SK-N-SH (cell line): ENCODE data around the gene SPANXN2. TPM values are rescaled to one million over a fixed set of nuclear protein-coding genes. Genes with fewer than 3 reads are reported as not detected.

ENCODE experiments used
- CTCF ChIA-PET: fragments of 300-600, 350-600 bp; formaldehyde crosslinking; extraction: SDS; loops from one replicate; lab custom pipeline; 2021; lab: Yijun Ruan, JAX
- POLR2A ChIA-PET: fragments of 350-600 bp; sonication (Branson Sonifier 250); formaldehyde crosslinking; extraction: SDS; loops from one replicate; lab custom pipeline; 2020; ENCODE audit warnings: antibody characterized with exemption, inconsistent platforms; lab: Yijun Ruan, JAX
- DNase-seq: peaks from one replicate; pipeline ENCODE4 v3.0.0; 2012
- H2AFZ ChIP-seq: fragments of 200-600 bp; sonication (generic); 2 replicates; pipeline ENCODE4 v1.8.1; 2016; ENCODE audit warnings: antibody characterized with exemption, mild to moderate bottlenecking, low read depth
- H3F3A ChIP-seq: fragments of 200-600 bp; sonication (generic); replicated peaks from 2 replicates; pipeline ENCODE3; 2016; ENCODE audit warnings: antibody characterized with exemption, mild to moderate bottlenecking; ENCODE audit not compliant: insufficient read depth
- H3K27ac ChIP-seq, 2 experiments: fragments of 200-500 bp in 1 of 2; fragments of 200-600 bp in 1 of 2; sonication (Bioruptor generic) in 1 of 2; sonication (generic), shearing (Covaris generic) in 1 of 2; 2 replicates each; pipeline versions ENCODE4 v1.5.1 to v1.6.1; 2014 to 2016; ENCODE audit warnings: low read depth in 2 of 2, inconsistent platforms in 1 of 2, low read length in 1 of 2, mild to moderate bottlenecking in 1 of 2, mixed read lengths in 1 of 2
- H3K27me3 ChIP-seq: fragments of 200-600 bp; sonication (generic), shearing (Covaris generic); 2 replicates; pipeline ENCODE4 v1.6.1; 2016; ENCODE audit warnings: mixed run types; ENCODE audit not compliant: insufficient read depth
- H3K36me3 ChIP-seq, 2 experiments: fragments of 200-500 bp in 1 of 2; fragments of 200-600 bp in 1 of 2; sonication (Bioruptor generic) in 1 of 2; sonication (generic) in 1 of 2; replicated peaks in 1 of 2; 2 replicates each; pipeline versions ENCODE3 to v1.5.1; 2014 to 2016; ENCODE audit warnings: low read length in 1 of 2, mild to moderate bottlenecking in 1 of 2; ENCODE audit not compliant: insufficient read depth in 2 of 2, control insufficient read depth in 1 of 2
- H3K4me1 ChIP-seq, 2 experiments: fragments of 200-500 bp in 1 of 2; fragments of 200-600 bp in 1 of 2; sonication (Bioruptor generic) in 1 of 2; sonication (generic), shearing (Covaris generic) in 1 of 2; 2 replicates each; pipeline versions ENCODE4 v1.5.1 to v1.6.1; 2014 to 2016; ENCODE audit warnings: low read depth in 1 of 2, low read length in 1 of 2, mixed run types in 1 of 2; ENCODE audit not compliant: insufficient read depth in 2 of 2, control insufficient read depth in 1 of 2
- H3K4me2 ChIP-seq: fragments of 200-600 bp; sonication (generic), shearing (Covaris generic); 2 replicates; pipeline ENCODE4 v1.6.1; 2017; ENCODE audit warnings: mixed run types
- H3K4me3 ChIP-seq, 2 experiments: fragments of 200-500 bp in 1 of 2; fragments of 200-600 bp in 1 of 2; sonication (Bioruptor generic) in 1 of 2; sonication (generic), shearing (Covaris generic) in 1 of 2; 2 replicates each; pipeline versions ENCODE4 v1.5.1 to v1.8.1; 2014 to 2016; ENCODE audit warnings: low read depth in 2 of 2, inconsistent platforms in 1 of 2, low read length in 1 of 2, mild to moderate bottlenecking in 1 of 2, mixed read lengths in 1 of 2, moderate library complexity in 1 of 2
- H3K79me2 ChIP-seq: fragments of 200-600 bp; sonication (generic); 2 replicates; pipeline ENCODE4 v1.8.1; 2017; ENCODE audit warnings: mild to moderate bottlenecking; ENCODE audit not compliant: insufficient read depth
- H3K9ac ChIP-seq: fragments of 200-600 bp; sonication (generic); 2 replicates; pipeline ENCODE4 v1.6.1; 2017; ENCODE audit warnings: mixed run types
- H3K9me2 ChIP-seq: fragments of 200-600 bp; sonication (generic); 2 replicates; pipeline ENCODE4 v1.6.1; 2017; ENCODE audit warnings: mixed run types
- H3K9me3 ChIP-seq: fragments of 200-600 bp; sonication (generic); 2 replicates; pipeline ENCODE4 v1.6.1; 2017; ENCODE audit warnings: mixed run types, mild to moderate bottlenecking, moderate library complexity
- H4K20me1 ChIP-seq: fragments of 200-600 bp; sonication (generic); 2 replicates; pipeline ENCODE4 v1.6.1; 2017; ENCODE audit warnings: mild to moderate bottlenecking, mixed run types; ENCODE audit not compliant: insufficient read depth
- CHD2 ChIP-seq: fragments of 150-350 bp; IDR thresholded peaks from 2 replicates; pipeline ENCODE4 v1.6.1; 2018; ENCODE audit warnings: low read length; ENCODE audit not compliant: partially characterized antibody
- CTCF ChIP-seq: fragments of 200-600 bp; sonication (generic); IDR thresholded peaks from 2 replicates; pipeline ENCODE4 v1.6.1; 2017; ENCODE audit warnings: antibody characterized with exemption, mild to moderate bottlenecking, moderate library complexity
- EZH2phosphoT487 ChIP-seq: fragments of 200-600 bp; sonication (generic); IDR thresholded peaks from 2 replicates; pipeline ENCODE4 v1.6.1; 2017; ENCODE audit warnings: low read depth, mixed run types, mild to moderate bottlenecking, antibody characterized with exemption, moderate library complexity, borderline replicate concordance
- FOXJ3 ChIP-seq: sonication (generic); formaldehyde crosslinking; IDR thresholded peaks from 2 replicates; pipeline ENCODE4 v1.5.1; 2020; ENCODE audit warnings: mild to moderate bottlenecking, missing genetic modification reagents
- FOXM1 ChIP-seq: IDR thresholded peaks from 2 replicates; pipeline ENCODE4 v1.4.0; 2012; ENCODE audit warnings: low read depth, mild to moderate bottlenecking
- IRF3 ChIP-seq: fragments of 150-350 bp; IDR thresholded peaks from 2 replicates; pipeline ENCODE4 v1.6.1; 2016; ENCODE audit warnings: mild to moderate bottlenecking, low read depth, low read length
- MAX ChIP-seq: IDR thresholded peaks from 2 replicates; pipeline ENCODE4 v1.4.0; 2012; ENCODE audit warnings: low read depth
- MEF2A ChIP-seq: IDR thresholded peaks from 2 replicates; pipeline ENCODE4 v1.4.0; 2012; ENCODE audit warnings: low read depth, borderline replicate concordance
- RAD21 ChIP-seq: IDR thresholded peaks from 2 replicates; pipeline ENCODE4 v1.6.1; 2012; ENCODE audit warnings: mild to moderate bottlenecking, low read length
- RCOR1 ChIP-seq: fragments of 150-350 bp; IDR thresholded peaks from 2 replicates; pipeline ENCODE4 v1.6.1; 2017; ENCODE audit warnings: antibody characterized with exemption, low read length
- RXRA ChIP-seq: IDR thresholded peaks from 2 replicates; pipeline ENCODE4 v1.4.0; 2012; ENCODE audit warnings: low read depth, mild to moderate bottlenecking, borderline replicate concordance
- SIN3A ChIP-seq: IDR thresholded peaks from 2 replicates; pipeline ENCODE4 v1.6.1; 2012; ENCODE audit warnings: low read depth, mild to moderate bottlenecking, low read length, moderate library complexity, borderline replicate concordance
- SMC3 ChIP-seq: IDR thresholded peaks from 2 replicates; pipeline ENCODE4 v1.6.1; 2012; ENCODE audit warnings: low read depth, low read length, improper control_type of control experiment
- TCF12 ChIP-seq: IDR thresholded peaks from 2 replicates; pipeline ENCODE4 v1.4.0; 2012
- USF2 ChIP-seq: fragments of 150-350 bp; IDR thresholded peaks from 2 replicates; pipeline ENCODE4 v1.6.1; 2017; ENCODE audit warnings: antibody characterized with exemption, low read length, low read depth, borderline replicate concordance
- WGBS: methylation state at CpG from one replicate; pipeline ENCODE4 v1.1.6; 2017; ENCODE audit warnings: low lambda C conversion rate; 5-methylcytosine and 5-hydroxymethylcytosine counted together
- polyA plus RNA-seq, 3 experiments: library from polyadenylated mRNA; depleted of rRNA; stranded (reverse); fragments of >200 nt; gene quantifications; 2 replicates each; pipeline ENCODE4 v1.2.3, GENCODE V29; 2012

The SPANXN2 gene
- polyA plus RNA-seq, 1 of the 3 experiments (the other 2 are of a cell fraction): not detected

- TF ChIP-seq FOXM1 (no peak), MAX (no peak), FOXJ3 (CRISPR knock-in tag) (no peak), MEF2A (no peak), SIN3A (no peak)
These were observed 45.6 kb downstream of the SPANXN2 start (continued) for GRCh38 chrX:143674926-143675325.

- no peaks in the 10 kb centered on the region for H3K9me3 ChIP-seq
- 0% methylated on average over 5 of the region's 5 CpGs for WGBS
- no peak overlapping the region for H2AFZ ChIP-seq
- H3K4me2 ChIP-seq: no peak overlapping the region
- TF ChIP-seq TCF12 (no peak), CTCF (peak; percentile 54), SIN3A (no peak), CHD2 (no peak), MEF2A (no peak), USF2 (no peak), EZH2phosphoT487 (no peak), RXRA (no peak)
- TF ChIP-seq, all 33 proteins: peak for 1
- H3K9me2 ChIP-seq: no peaks in the 10 kb centered on the region
- no peak for DNase-seq
- no peak overlapping the region for H3K4me3 ChIP-seq
- H3F3A ChIP-seq: no peaks in the 10 kb centered on the region
- POLR2A ChIA-PET: no interaction called here
- CTCF ChIA-PET: no interaction called here
- no peaks in the 10 kb centered on the region for H3K79me2 ChIP-seq
- no peaks in the 10 kb centered on the region for H4K20me1 ChIP-seq
- H3K36me3 ChIP-seq: no peaks in the 10 kb centered on the region
- H3K27me3 ChIP-seq: no peaks in the 10 kb centered on the region
- no peaks in the 10 kb centered on the region for H3K4me1 ChIP-seq
- H3K9ac ChIP-seq: no peak overlapping the region
- H3K27ac ChIP-seq: no peak overlapping the region
These were observed 51.2 kb downstream of the SPANXN2 start for GRCh38 chrX:143669395-143669794.

- Histone ChIP-seq H3K27ac (no peak overlapping the region), H3K9me2 (no peaks in the 10 kb centered on the region), H3K4me2 (no peak overlapping the region), H3K9ac (no peak overlapping the region), H3K27me3 (no peaks in the 10 kb centered on the region), H3K36me3 (no peaks in the 10 kb centered on the region), H3F3A (no peaks in the 10 kb centered on the region), H3K9me3 (no peaks in the 10 kb centered on the region), H2AFZ (no peak overlapping the region), H3K4me3 (no peak overlapping the region), H4K20me1 (no peaks in the 10 kb centered on the region), H3K79me2 (no peaks in the 10 kb centered on the region), H3K4me1 (no peaks in the 10 kb centered on the region)
- DNase-seq: peak; percentile 11
- peak; percentile 51 for TF ChIP-seq SMC3
- peak; percentile 77 for TF ChIP-seq CTCF
- no peak for TF ChIP-seq IRF3
- no peak for TF ChIP-seq RCOR1
- peak; percentile 41; the same call in 1 of the 2 replicates for TF ChIP-seq RAD21
- 0% methylated on average over 5 of the region's 5 CpGs for WGBS
- ChIA-PET CTCF (interaction anchor here (0.8 to 1.7 kb wide), 8 partner anchors 9 to 69 kb away, joined by 3 to 6 read pairs (median 3); no protein-coding TSS in a partner anchor), POLR2A (no interaction called here)
These were observed 56.2 kb downstream of the SPANXN2 start for GRCh38 chrX:143664302-143664701.
